ENCODE data around the gene ZNHIT2.

DNA sequence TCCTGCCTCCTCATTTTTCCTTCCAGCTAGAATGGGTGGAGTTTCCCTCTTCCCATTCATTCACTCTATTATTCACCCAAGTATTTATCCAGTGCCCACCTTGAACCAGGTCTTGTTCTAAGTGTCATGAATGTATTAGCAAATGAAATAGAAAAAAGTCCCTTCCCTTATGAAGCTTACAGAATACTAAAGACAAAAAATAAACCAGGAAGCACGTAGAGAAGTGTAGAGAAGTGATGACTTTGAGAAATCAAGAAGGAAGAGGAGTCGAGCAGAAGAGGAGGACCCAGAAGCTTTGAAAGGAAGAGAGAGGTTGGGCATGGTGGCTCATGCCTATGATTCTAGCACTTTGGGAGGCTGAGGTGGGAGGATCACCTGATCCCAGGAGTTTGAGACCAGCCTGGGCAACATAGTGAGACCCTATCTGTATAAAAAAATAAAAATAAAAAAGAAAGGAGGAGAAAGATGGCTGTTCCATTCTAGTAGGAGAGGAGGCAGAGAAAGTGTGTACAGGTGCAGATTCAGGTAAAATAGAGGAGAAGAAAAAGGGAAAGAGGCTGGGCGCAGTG lies 33.9 kb upstream of the ZNHIT2 start:
- TF ChIP-seq, protein P1, sequence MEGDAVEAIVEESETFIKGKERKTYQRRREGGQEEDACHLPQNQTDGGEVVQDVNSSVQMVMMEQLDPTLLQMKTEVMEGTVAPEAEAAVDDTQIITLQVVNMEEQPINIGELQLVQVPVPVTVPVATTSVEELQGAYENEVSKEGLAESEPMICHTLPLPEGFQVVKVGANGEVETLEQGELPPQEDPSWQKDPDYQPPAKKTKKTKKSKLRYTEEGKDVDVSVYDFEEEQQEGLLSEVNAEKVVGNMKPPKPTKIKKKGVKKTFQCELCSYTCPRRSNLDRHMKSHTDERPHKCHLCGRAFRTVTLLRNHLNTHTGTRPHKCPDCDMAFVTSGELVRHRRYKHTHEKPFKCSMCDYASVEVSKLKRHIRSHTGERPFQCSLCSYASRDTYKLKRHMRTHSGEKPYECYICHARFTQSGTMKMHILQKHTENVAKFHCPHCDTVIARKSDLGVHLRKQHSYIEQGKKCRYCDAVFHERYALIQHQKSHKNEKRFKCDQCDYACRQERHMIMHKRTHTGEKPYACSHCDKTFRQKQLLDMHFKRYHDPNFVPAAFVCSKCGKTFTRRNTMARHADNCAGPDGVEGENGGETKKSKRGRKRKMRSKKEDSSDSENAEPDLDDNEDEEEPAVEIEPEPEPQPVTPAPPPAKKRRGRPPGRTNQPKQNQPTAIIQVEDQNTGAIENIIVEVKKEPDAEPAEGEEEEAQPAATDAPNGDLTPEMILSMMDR (IDR thresholded peaks at IDR 0.05; ENCODE audit: borderline replicate concordance, extremely low read depth, low read length, poor library complexity, severe bottlenecking): no peak
- no peak for TF ChIP-seq EZH2 (IDR thresholded peaks at IDR 0.05; ENCODE audit: borderline replicate concordance, low read depth, low read length, severe bottlenecking)

All from DND-41 (cell line).